Activated CD4-positive, alpha-beta T cell treated with anti-CD3 and anti-CD28 coated beads for 1 hour (primary cell): Measurements from ENCODE around the gene APOA5.
A peak's percentile ranks its signal among the peaks of the same experiment; 100 is the strongest.
"Not testable (repeated sequence)": the region's sequence is repeated elsewhere in the genome, so short reads cannot be mapped to it uniquely, and the experiment has no call there.

ENCODE experiments used
- DNase-seq: peaks from one replicate; pipeline ENCODE4 v3.0.0-alpha.2; 2020

APOA5 gene, protein sequence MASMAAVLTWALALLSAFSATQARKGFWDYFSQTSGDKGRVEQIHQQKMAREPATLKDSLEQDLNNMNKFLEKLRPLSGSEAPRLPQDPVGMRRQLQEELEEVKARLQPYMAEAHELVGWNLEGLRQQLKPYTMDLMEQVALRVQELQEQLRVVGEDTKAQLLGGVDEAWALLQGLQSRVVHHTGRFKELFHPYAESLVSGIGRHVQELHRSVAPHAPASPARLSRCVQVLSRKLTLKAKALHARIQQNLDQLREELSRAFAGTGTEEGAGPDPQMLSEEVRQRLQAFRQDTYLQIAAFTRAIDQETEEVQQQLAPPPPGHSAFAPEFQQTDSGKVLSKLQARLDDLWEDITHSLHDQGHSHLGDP

DNA sequence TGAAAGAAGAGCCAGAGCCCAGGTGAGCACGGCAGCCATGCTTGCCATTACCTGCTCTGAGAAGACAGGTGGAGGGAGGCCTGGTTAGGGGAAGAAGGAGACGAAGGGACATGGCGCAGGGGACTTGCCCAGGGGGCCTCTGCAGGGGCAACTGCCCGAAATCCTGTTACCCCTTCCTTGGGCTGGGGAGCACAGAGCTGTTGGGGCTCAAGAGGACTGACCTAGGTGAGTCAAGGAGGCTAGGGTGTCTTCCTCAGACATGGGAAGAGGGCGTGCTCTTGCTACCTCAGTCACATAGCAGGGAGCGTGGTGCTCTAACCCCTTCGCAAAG is at the start of gene APOA5:
TSS of gene APOA5 (minus strand) at position 67 of the 331 bp plus-strand sequence. CDS start at position 48, 19 bp downstream.
- DNase-seq = no peak

DNA sequence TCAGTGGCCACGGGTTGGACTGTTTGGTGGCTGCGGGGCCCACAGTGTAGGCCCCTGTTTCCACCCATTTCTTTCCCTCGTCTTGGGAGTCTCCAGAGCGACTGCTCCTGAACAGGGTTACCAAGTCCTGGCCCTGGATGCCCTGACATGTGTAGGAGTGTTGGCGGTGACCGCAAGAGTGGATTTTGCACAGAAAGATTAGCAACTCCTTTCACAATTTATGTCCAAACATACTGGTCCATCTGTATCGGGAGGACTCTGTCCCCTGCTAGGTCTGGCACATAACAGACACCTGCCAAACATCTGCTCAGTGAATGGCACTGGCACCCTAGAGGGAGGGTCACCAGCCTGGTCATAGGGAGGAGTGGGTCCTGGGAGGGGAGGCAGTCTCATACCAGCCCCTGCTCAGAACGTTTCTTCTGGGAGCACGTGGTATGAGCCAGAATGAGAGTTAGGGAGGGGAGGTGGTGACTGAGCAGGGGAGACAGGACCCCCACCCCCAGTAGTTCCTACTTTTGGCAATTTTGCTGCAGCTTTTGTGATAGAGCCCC is 49.1 kb upstream of the APOA5 start:
- no peak for DNase-seq

DNA sequence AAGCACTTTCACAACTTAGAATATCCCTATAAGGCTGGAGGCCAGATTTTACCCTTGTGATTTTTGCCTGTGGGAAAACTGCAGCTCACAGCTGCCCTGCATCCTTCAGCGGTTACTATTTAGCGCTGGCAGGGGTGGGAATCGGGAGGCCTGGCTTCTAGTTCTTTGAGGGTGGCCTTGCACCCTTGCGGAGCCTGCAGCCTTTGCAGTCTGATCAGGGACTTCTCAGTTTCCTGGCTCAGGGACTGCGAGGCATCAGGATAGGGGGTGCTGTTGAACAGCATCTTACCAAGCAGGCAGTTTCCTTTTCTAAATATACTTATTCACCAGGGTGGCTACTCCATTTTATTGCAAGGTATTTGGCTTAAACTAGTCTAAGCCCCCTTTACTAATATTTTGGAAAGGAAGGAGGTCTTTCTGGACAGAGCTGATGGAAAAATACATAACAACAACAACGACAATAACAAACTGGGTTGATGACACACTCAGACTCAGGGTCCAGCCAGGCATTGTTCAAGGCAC is 48.6 kb upstream of the APOA5 start:
- DNase-seq = no peak

DNA sequence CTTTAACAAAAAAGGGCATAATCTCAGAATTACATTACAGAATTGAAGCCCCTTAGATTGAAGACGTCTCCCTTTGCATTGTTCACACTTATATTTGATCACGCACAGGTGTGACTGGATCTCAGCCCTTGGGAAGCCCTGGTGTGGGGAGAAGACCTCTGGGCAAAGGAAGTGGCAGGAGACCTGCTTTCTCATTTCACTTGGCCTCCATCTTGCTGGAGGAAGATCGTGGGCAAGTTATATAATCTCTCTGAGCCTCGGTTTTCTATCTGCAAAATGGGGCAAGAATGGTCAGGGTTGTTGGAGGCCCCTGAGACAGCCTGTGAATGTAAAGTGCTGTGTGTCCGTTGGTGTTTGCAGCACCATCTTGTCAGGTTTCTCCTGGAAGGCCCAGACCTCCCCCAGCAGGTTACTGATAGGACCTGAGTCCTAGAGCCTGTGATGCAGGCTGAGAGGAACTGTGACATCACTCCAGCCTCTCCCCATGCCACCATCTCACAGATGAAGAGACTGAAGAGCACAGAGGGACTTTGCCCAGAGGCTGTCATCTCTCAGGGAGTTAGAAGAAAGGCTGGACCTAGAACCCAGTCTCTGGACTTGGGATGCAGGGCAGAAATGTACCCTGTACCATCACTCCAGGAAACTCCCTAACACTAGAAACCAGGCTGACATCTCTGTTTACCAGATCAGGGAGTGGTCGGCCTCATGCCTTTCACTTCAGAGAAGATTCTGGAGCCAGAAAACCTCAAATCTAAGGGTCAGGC is 46.8 kb upstream of the APOA5 start:
- DNase-seq = no peak

DNA sequence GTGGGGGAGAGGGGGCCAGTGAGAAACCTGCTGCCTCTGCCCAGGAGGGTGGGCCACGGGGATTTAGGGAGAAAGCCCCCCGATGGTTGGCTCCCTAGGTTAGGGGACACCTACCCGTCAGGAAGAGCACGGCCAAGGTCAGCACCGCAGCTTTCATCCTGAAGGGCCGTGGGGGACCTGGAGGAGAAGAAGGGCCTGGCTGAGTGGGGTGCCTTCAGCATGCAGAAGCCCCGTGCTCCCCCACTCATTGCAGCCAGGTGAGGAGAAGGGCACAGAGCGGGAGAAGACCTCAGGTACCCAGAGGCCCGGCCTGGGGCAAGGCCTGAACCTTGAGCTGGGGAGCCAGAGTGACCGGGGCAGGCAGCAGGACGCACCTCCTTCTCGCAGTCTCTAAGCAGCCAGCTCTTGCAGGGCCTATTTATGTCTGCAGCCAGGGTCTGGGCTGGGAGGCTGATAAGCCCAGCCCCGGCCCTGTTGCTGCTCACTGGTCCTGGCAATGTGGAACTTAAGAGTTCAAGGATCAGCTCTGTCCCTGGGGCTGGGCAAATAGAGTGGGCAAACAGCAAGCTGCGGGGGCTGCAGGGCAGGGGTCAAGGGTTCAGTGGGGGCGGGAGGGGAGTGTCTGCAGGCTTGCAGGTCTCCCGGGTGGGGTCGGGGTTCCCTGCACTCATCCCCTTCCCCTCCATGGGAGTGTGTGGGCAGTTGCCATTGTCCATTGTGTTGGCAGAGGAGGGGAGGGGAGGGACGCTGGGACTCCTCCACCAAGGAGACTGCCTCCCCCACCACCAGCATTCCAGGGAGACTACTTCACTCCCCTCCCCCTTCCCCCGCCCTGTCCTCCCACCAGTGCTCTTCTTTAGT is 45.8 kb upstream of the APOA5 start, which contains the start of gene APOA1:
TSS of gene APOA1 (minus strand) at position 392 of the 861 bp plus-strand sequence. CDS start at position 157, 235 bp downstream.
- no peak for DNase-seq

DNA sequence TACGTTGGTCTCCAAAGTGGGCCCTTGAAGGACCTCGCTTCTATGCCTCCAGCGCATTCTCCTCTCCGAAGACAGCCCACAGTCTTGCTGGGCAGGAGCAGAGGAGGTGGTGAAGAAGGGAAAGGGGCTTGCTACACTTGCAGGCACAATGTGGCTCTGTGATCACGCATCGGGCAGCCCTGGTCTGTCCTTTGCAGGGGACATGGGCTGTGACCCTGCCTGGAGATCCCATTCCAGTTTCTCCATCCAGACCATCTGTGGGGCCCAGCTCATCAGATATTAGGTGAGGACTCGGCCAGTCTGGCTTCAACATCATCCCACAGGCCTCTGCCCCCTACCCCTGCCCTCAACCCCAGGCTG is 44.9 kb upstream of the APOA5 start:
- no peak for DNase-seq

DNA sequence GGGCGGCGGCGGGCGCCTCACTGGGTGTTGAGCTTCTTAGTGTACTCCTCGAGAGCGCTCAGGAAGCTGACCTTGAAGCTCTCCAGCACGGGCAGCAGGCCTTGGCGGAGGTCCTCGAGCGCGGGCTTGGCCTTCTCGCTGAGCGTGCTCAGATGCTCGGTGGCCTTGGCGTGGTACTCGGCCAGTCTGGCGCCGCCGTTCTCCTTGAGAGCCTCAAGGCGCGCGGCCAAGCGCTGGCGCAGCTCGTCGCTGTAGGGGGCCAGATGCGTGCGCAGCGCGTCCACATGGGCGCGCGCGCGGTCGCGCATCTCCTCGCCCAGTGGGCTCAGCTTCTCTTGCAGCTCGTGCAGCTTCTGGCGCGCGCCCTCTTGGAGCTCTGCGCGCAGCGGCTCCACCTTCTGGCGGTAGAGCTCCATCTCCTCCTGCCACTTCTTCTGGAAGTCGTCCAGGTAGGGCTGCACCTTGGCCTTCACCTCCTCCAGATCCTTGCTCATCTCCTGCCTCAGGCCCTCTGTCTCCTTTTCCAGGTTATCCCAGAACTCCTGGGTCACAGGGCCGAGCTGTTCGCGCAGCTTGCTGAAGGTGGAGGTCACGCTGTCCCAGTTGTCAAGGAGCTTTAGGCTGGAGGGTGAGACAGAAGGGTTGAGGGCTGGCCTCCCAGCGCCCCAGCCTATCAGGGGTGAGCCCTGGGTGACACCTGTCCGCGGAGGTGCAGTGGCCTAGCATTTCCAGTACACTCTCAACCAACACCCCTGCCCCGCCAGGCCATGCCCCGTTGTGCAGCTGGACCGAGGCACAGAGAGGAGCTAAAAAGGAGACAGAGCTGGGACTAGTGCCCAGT is 44.3 kb upstream of the APOA5 start:
- peak; percentile 68 for DNase-seq

DNA sequence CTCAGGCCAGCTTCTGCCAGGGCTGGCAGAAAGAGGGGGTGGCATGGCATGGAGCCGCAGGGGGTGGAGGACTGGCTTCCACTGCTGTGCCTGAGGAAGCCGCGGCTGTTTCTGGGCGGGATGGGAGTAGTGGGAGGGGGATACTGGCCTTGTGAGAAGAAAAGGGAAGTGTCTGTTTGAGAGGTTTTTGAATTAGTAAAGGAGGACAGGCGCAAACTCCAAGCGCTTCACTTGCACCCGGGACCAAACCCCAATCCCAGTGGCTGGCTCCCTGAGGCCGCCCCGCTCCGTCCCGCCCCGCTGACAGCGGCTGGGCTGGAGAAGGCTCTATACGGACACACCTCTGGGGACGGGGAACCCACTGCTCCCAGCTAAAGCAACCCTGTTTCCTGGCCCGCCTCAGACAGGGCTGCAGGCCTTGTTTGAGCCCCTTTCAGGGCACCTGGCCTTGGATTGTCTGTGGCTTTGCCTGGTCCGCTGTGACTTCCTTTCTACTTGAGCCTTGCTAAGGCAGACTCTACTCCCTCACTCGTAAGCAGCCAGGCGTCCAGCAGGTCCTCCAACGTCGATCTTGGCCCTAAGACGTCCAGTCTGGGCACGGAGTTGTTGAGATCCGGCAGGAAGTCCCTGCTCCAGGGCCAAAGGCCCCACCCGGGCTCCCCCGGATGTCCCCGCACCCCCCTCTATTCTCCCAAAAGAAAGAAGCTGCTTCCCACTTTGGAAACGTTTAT is 43.5 kb upstream of the APOA5 start:
- no peak for DNase-seq

DNA sequence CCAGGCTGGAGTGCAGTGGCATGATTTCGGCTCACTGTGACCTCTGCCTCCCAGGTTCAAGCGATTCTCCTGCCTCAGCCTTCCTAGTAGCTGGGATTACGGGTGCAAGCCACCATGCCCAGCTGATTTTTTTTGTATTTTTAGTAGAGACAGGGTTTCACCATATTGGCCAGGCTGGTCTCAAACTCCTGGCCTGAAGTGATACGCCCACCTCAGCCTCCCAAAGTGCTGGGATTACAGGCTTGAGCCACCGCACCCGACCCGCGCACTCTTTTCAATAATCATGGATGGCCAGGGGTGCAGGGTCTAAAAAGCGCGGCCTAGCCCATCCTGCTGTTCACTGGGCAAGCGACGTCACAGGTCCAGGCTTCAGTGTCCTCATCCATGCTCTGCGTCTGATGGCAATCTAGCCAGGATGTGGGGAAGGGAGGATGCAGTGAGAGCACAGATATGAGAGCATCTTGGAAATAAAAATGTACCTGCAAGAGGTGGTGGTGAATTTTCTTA is 42.9 kb upstream of the APOA5 start:
- not testable (repeated sequence) for DNase-seq

DNA sequence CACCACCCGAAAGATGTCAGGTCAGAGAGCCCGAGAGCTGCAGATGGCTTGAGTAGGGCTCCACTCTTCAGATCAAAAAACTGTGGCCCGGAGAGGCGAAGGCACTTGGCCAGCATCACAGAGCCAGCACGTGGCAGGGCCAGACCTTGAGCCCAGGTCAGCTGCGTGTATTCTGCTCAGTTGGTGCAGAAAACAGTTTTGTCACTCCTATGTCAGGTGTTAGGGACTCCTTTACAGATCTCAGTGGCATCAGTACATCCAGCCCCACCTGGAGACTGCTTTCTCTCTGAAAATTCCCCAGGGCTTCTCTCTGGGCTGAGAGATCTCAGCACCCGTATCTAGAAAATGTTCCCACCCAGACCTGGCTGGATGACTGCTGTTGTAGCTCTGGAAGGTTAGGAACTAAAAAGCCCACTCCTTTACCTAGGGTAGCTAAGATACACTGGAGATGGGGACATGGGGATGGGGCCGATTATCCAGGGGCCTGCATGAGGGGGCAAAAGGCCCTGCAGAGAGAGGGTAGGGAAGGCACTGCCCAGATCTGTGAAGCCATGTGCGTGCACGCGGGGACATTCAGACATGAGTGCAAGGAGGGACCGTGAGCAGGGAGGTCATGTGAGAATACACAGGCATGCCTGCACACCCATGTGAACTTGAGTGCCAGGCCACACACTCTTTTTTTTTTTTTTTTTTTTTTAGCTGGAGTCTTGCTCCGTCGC is 42.3 kb upstream of the APOA5 start:
- no peak for DNase-seq

DNA sequence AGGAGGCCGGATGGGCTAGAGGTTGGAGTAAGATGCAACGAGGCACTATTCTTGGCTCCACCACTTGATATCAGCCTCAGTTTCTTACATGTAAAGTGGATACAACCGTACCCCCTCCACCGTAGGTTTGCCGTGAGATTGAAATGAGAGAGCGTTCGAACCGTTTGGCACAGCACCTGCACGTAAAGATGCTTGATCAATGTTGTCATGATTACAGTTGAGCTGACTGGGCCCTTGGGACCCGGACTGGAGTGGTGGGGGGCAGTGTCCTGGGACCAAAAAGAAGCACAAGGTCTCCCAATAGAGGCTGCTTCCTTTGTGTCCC is 41.8 kb upstream of the APOA5 start:
- no peak for DNase-seq

DNA sequence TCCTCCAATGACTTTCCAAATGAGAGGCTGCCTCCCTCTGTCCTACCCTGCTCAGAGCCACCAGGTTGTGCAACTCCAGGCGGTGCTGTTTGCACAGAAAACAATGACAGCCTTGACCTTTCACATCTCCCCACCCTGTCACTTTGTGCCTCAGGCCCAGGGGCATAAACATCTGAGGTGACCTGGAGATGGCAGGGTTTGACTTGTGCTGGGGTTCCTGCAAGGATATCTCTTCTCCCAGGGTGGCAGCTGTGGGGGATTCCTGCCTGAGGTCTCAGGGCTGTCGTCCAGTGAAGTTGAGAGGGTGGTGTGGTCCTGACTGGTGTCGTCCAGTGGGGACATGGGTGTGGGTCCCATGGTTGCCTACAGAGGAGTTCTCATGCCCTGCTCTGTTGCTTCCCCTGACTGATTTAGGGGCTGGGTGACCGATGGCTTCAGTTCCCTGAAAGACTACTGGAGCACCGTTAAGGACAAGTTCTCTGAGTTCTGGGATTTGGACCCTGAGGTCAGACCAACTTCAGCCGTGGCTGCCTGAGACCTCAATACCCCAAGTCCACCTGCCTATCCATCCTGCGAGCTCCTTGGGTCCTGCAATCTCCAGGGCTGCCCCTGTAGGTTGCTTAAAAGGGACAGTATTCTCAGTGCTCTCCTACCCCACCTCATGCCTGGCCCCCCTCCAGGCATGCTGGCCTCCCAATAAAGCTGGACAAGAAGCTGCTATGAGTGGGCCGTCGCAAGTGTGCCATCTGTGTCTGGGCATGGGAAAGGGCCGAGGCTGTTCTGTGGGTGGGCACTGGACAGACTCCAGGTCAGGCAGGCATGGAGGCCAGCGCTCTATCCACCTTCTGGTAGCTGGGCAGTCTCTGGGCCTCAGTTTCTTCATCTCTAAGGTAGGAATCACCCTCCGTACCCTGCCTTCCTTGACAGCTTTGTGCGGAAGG is 40.9 kb upstream of the APOA5 start:
- DNase-seq = no peak

DNA sequence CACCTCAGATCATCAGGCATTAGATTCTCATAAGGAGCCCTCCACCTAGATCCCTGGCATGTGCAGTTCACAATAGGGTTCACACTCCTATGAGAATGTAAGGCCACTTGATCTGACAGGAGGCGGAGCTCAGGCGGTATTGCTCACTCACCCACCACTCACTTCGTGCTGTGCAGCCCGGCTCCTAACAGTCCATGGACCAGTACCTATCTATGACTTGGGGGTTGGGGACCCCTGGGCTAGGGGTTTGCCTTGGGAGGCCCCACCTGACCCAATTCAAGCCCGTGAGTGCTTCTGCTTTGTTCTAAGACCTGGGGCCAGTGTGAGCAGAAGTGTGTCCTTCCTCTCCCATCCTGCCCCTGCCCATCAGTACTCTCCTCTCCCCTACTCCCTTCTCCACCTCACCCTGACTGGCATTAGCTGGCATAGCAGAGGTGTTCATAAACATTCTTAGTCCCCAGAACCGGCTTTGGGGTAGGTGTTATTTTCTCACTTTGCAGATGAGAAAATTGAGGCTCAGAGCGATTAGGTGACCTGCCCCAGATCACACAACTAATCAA is 40.2 kb upstream of the APOA5 start:
- no peak for DNase-seq

DNA sequence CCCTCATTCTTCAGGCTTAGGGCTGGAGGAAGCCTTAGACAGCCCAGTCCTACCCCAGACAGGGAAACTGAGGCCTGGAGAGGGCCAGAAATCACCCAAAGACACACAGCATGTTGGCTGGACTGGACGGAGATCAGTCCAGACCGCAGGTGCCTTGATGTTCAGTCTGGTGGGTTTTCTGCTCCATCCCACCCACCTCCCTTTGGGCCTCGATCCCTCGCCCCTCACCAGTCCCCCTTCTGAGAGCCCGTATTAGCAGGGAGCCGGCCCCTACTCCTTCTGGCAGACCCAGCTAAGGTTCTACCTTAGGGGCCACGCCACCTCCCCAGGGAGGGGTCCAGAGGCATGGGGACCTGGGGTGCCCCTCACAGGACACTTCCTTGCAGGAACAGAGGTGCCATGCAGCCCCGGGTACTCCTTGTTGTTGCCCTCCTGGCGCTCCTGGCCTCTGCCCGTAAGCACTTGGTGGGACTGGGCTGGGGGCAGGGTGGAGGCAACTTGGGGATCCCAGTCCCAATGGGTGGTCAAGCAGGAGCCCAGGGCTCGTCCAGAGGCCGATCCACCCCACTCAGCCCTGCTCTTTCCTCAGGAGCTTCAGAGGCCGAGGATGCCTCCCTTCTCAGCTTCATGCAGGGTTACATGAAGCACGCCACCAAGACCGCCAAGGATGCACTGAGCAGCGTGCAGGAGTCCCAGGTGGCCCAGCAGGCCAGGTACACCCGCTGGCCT is 38.7 kb upstream of the APOA5 start:
- DNase-seq = no peak

DNA sequence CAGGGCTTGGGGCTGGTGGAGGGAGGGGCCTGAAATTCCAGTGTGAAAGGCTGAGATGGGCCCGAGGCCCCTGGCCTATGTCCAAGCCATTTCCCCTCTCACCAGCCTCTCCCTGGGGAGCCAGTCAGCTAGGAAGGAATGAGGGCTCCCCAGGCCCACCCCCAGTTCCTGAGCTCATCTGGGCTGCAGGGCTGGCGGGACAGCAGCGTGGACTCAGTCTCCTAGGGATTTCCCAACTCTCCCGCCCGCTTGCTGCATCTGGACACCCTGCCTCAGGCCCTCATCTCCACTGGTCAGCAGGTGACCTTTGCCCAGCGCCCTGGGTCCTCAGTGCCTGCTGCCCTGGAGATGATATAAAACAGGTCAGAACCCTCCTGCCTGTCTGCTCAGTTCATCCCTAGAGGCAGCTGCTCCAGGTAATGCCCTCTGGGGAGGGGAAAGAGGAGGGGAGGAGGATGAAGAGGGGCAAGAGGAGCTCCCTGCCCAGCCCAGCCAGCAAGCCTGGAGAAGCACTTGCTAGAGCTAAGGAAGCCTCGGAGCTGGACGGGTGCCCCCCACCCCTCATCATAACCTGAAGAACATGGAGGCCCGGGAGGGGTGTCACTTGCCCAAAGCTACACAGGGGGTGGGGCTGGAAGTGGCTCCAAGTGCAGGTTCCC is 38.0 kb upstream of the APOA5 start, which contains the start of gene APOC3:
TSS of gene APOC3 (plus strand) at position 383 of the 659 bp plus-strand sequence. CDS start 676 bp downstream, outside the sequence.
- DNase-seq = no peak

DNA sequence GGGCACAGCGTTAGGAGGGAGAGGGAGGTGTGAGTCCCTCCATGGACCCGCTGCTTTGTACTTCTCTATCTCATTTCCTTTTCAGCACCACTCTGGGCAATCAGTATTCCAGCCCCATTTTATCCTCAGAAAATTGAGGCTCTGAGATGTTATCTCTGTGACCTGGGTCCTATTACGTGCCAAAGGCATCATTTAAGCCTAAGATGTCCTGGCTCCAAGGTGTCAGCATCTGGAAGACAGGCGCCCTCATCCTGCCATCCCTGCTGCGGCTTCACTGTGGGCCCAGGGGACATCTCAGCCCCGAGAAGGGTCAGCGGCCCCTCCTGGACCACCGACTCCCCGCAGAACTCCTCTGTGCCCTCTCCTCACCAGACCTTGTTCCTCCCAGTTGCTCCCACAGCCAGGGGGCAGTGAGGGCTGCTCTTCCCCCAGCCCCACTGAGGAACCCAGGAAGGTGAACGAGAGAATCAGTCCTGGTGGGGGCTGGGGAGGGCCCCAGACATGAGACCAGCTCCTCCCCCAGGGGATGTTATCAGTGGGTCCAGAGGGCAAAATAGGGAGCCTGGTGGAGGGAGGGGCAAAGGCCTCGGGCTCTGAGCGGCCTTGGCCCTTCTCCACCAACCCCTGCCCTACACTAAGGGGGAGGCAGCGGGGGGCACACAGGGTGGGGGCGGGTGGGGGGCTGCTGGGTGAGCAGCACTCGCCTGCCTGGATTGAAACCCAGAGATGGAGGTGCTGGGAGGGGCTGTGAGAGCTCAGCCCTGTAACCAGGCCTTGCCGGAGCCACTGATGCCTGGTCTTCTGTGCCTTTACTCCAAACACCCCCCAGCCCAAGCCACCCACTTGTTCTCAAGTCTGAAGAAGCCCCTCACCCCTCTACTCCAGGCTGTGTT is 37.2 kb upstream of the APOA5 start:
- DNase-seq = no peak
